ENCODE data around the gene FHL3.
A peak's percentile ranks its signal among the peaks of the same experiment; 100 is the strongest.

FHL3 gene

DNA sequence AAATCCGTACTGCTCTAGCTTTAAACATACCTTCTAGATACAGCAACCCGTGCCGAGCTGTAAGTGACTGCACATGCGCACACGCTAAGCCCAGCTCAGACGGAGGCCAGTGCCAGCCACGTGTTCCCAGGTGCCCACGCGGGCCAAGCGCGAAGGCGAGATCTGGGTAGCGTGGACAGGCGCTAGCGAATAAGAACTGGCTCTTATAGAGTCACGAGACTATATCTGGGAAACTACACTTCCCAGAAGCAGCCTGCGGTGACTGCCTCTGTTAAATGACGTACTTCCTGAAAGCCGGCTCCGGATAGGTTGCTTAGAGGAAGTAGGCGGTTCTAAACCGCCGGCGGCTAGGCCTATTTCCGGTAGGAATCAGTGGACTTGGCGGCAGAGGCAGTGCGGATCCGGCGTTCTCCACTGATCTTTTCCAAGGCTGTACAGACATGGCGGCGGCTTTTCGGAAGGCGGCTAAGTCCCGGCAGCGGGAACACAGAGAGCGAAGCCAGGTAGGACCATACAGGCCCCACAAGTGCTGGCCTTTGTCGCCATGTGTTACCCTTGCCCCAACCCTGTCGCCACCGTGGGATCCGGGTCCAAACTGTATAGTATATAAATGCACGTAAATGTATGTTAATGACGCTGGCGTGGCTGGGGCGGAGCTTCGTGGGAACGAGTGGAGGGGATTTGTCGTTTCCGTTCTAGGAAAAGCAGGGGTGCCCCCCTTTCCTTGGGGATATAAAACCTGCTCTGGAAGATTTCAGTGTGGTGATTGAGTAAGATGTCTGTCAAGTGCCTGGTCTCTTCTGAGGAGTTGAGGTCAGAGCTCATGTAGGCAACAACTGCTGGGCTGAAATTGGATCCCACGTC lies 7.3 kb upstream of the FHL3 start, which contains the start of gene UTP11:
Gene UTP11 (plus strand): TSS at position 372 of the 864 bp plus-strand sequence. CDS start 69 bp downstream, at position 441.
- H3K4me2 ChIP-seq: peak within 1 kb of the TSS; percentile 74
- no peaks in the 10 kb centered on the region; the same call in 1 of the 2 replicates for H3K36me3 ChIP-seq (ENCODE audit: insufficient read depth)
- H3K9ac ChIP-seq: peak within 1 kb of the TSS; percentile 92
- H2AFZ ChIP-seq (ENCODE audit: low read depth): peak within 1 kb of the TSS; percentile 86
- peak within 1 kb of the TSS; percentile 83 for H3K27ac ChIP-seq
- H3K79me2 ChIP-seq (ENCODE audit: insufficient read depth, low read depth): peaks cover 51% of the 10 kb centered on the region
- peak within 1 kb of the TSS; percentile 94 for H3K4me3 ChIP-seq (IDR thresholded peaks at IDR 0.05; ENCODE audit: insufficient read depth, low read depth, low read length)
- no peaks in the 10 kb centered on the region for H3K27me3 ChIP-seq (ENCODE audit: insufficient read depth, low read depth)
- no peak for TF ChIP-seq CTCF (conservative IDR thresholded peaks at IDR 0.05; ENCODE audit: low read depth, low read length)
- H4K20me1 ChIP-seq (ENCODE audit: insufficient read depth): no peaks in the 10 kb centered on the region; the same call in 1 of the 2 replicates
- H3K4me1 ChIP-seq (ENCODE audit: low read depth, poor library complexity, severe bottlenecking): peaks cover 42% of the 10 kb centered on the region

- Histone ChIP-seq H3K27me3 (ENCODE audit: insufficient read depth, low read depth) (no peaks in the 10 kb centered on the region), H3K4me3 (IDR thresholded peaks at IDR 0.05; ENCODE audit: insufficient read depth, low read depth, low read length) (no peak overlapping the region), H2AFZ (ENCODE audit: low read depth) (no peak overlapping the region), H3K27ac (no peak overlapping the region), H3K36me3 (ENCODE audit: insufficient read depth) (no peaks in the 10 kb centered on the region), H3K4me2 (no peak overlapping the region), H3K79me2 (ENCODE audit: insufficient read depth, low read depth) (peaks cover 23% of the 10 kb centered on the region), H3K9ac (no peak overlapping the region), H3K4me1 (ENCODE audit: low read depth, poor library complexity, severe bottlenecking) (peaks cover 29% of the 10 kb centered on the region), H4K20me1 (ENCODE audit: insufficient read depth) (no peaks in the 10 kb centered on the region)
- TF ChIP-seq CTCF (conservative IDR thresholded peaks at IDR 0.05; ENCODE audit: low read depth, low read length): no peak
These were observed 4.5 kb upstream of the FHL3 start for GRCh38 chr1:38009841-38010180.

GRCh38 chr1:38009088-38009840 lies 4.0 kb upstream of the FHL3 start:
- no peaks in the 10 kb centered on the region for H4K20me1 ChIP-seq (ENCODE audit: insufficient read depth)
- H3K4me3 ChIP-seq (IDR thresholded peaks at IDR 0.05; ENCODE audit: insufficient read depth, low read depth, low read length): no peak overlapping the region
- H2AFZ ChIP-seq (ENCODE audit: low read depth): peak overlapping the region; percentile 50; the same call in 1 of the 2 replicates
- peaks cover 18% of the 10 kb centered on the region for H3K79me2 ChIP-seq (ENCODE audit: insufficient read depth, low read depth)
- peaks cover under 1% of the 10 kb centered on the region; the same call in 1 of the 2 replicates for H3K27me3 ChIP-seq (ENCODE audit: insufficient read depth, low read depth)
- no peak overlapping the region for H3K4me2 ChIP-seq
- peaks cover 23% of the 10 kb centered on the region for H3K4me1 ChIP-seq (ENCODE audit: low read depth, poor library complexity, severe bottlenecking)
- no peaks in the 10 kb centered on the region for H3K36me3 ChIP-seq (ENCODE audit: insufficient read depth)
- peak overlapping the region; percentile 47 for H3K27ac ChIP-seq
- TF ChIP-seq CTCF (conservative IDR thresholded peaks at IDR 0.05; ENCODE audit: low read depth, low read length): no peak
- no peak overlapping the region for H3K9ac ChIP-seq

DNA sequence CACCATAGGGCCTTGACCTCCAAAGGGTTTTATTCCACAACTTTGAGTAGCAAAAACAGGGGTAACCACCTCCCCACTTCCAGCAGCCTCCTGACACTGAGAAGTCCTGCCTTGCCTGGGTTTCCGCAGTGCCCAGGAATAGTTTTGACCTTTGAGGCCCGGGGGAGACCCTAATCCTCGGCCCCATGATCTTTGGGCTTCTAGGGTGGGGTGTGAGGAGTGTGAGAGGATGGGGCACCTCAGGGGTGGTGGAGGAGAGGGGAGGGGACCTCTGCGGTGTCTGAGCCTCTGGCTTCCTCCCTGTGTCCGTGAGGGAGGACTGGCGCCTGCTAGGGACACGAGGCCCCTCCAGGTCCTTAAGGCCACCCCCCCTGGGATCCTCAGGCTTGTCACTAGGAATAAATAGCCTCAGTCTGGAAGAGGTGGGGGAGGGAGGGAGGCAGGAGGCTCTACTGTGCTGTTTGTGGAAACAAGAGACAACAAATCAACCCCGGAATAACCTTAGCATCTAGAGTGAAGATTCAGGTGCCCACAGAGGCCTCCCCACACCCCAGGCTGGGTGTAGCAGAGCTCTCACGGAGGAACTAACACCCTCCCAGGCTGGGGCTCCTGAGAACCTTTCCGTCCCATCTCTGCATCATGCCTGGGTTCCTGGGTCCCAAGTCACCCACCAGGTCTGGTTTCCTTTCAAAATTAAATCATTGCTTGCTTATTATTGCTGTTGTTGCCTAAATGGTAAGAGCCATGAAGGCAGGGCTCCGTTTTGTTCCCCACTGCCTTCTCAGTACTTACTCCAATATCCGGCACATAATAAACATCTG lies 904 bp upstream of the FHL3 start:
- Histone ChIP-seq H3K79me2 (ENCODE audit: insufficient read depth, low read depth) (no peaks in the 10 kb centered on the region), H2AFZ (ENCODE audit: low read depth) (no peak overlapping the region), H3K4me1 (ENCODE audit: low read depth, poor library complexity, severe bottlenecking) (peaks cover 13% of the 10 kb centered on the region), H3K27me3 (ENCODE audit: insufficient read depth, low read depth) (peaks cover 6% of the 10 kb centered on the region; the same call in 1 of the 2 replicates), H3K36me3 (ENCODE audit: insufficient read depth) (no peaks in the 10 kb centered on the region), H4K20me1 (ENCODE audit: insufficient read depth) (no peaks in the 10 kb centered on the region), H3K4me2 (no peak overlapping the region), H3K4me3 (IDR thresholded peaks at IDR 0.05; ENCODE audit: insufficient read depth, low read depth, low read length) (no peak overlapping the region), H3K9ac (no peak overlapping the region), H3K27ac (no peak overlapping the region)
- no peak for TF ChIP-seq CTCF (conservative IDR thresholded peaks at IDR 0.05; ENCODE audit: low read depth, low read length)

All from KMS-11 (cell line).